Muscle of leg (tissue), 11 donors: Measurements from ENCODE around the gene CCDC85C. TPM values are rescaled to one million over a fixed set of nuclear protein-coding genes. Genes with fewer than 3 reads are reported as not detected.

Experiments
- DNase-seq: peaks from one replicate; pipeline ENCODE4 v3.0.0; 2013
- H3K27ac ChIP-seq: one replicate; pipeline ENCODE4 v1.5.1; 2013; ENCODE audit warnings: mild to moderate bottlenecking, low read length, control low read depth
- H3K27me3 ChIP-seq: one replicate; pipeline ENCODE4 v1.6.1; 2013; ENCODE audit warnings: low read length; ENCODE audit not compliant: control insufficient read depth, insufficient read depth
- H3K36me3 ChIP-seq: one replicate; pipeline ENCODE4 v1.6.1; 2013; ENCODE audit warnings: low read length; ENCODE audit not compliant: control insufficient read depth, insufficient read depth
- H3K4me1 ChIP-seq: one replicate; pipeline ENCODE4 v1.6.1; 2013; ENCODE audit warnings: low read length; ENCODE audit not compliant: control insufficient read depth, insufficient read depth
- H3K4me3 ChIP-seq: one replicate; pipeline ENCODE4 v1.5.1; 2013; ENCODE audit warnings: low read length, control low read depth
- H3K9me3 ChIP-seq: replicated peaks from 2 replicates; pipeline ENCODE4 v1.6.1; 2013; ENCODE audit warnings: low read depth, low read length; ENCODE audit not compliant: control insufficient read depth
- WGBS: methylation state at CpG from one replicate; pipeline ENCODE4 v1.1.5; 2013; ENCODE audit warnings: missing lambda C conversion rate; ENCODE audit not compliant: insufficient coverage; 5-methylcytosine and 5-hydroxymethylcytosine counted together
- polyA plus RNA-seq, 8 donors: library from polyadenylated mRNA; unstranded; fragments of 120-200 nt; gene quantifications; one replicate each; pipeline versions ENCODE4 v1.2.1 to v1.2.3, GENCODE V29; 2013; ENCODE audit warnings: inconsistent platforms in 1 of 8, low replicate concordance in 1 of 8; ENCODE audit not compliant: insufficient read length in 8 of 8, insufficient read depth in 1 of 8
- total RNA-seq: library from RNA; stranded (reverse); fragments of 120-200 nt; gene quantifications from one replicate; pipeline ENCODE4 v1.2.4, GENCODE V29; 2013

CCDC85C gene
- total and polyA plus RNA-seq, 9 donors: 3.2 to 6.5 (median 4.1) TPM

DNA sequence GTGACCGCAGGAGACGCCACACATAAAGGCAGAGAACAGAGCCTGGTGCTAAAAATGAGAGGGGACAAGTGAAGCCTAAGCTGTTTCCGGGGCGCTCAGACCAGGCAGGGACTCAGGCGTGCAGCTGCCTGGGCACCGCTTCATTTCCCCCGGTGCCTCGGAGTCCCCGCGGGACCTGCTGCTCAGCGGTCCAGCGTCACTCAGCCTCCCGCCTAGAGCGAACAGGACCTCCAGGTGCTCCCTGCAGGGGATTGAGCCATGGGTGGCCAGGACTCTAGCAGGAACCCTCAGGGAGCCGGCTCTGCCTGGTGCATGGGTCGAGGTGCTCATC is 31.0 kb downstream of the CCDC85C start:
- Histone ChIP-seq H3K36me3 (no peaks in the 10 kb centered on the region), H3K4me3 (no peak overlapping the region), H3K9me3 (no peaks in the 10 kb centered on the region), H3K4me1 (peaks cover 71% of the 10 kb centered on the region), H3K27ac (peak overlapping the region; percentile 55), H3K27me3 (no peaks in the 10 kb centered on the region)
- 64% methylated on average over 12 of the region's 16 CpGs for WGBS
- DNase-seq: no peak

DNA sequence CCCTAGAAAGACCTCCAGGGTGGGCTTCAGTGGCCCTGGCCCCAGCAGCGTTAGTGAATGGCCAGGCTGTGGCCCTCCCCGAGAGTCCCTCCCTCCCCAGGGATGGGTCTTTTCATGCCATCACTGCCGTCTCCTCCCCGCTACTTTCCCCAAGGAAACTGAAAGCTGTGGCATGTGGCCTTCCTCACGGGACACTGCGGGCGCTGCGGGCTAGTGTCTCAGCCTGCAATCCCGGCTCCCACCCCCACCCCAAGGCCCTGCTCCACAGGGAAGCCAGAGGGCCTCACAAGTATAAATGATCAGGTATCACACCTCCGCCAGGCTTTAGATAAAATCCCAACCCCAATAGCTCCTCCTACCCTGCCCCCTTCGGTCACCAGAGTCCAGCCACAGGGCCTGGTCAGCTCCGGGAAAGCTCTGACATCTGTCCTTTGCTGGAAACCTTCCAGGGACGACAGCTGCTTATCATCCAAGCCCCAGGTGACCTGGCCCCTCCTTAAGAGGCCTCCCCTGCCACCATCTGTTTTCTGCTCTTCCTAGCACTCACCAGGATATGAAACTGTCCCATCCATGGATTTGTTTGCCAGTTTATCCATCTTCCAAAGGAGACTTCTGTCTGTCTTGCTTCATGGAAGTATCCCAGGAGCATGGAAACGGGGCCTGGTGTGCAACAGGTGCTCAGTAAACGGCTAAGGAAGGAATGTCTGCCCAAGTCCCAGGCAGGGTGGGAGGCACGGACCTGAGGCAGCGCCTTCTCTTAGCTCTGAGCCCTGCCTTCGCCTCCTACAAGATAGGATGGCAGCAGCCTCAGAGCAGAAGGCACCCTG is 31.6 kb downstream of the CCDC85C start:
- DNase-seq: peak; percentile 75

DNA sequence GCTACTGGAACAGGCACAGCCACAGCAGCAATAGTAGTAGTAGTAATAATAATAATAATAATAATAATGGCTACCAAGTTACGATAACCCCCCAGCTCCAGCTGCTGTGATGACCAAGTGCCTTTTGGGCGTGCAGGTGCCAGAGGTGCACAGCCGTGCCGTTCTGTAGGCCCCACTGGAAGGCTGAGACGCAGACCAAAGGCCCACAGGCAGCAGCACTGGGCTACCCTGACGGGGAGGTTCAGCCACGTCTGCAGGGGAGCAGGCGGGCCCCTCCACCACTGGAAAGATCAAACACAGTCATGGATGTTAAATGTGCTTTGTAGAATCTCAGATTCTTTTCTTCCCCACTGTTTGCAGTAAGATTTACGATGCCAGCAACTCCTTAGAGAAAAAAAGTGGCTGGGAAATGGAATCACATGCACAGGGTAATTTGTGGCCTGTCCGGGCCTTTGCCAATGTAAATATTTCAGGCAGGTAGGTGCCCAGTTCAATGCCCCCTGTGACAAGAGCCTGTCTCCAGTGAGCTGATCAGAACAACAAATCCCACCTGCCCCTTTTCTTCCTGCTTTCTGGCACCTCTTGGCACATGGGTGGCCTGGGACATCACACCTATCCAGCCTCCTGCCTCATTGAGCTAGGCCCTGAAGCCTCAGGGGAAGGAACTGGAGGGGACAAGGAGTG is 32.6 kb downstream of the CCDC85C start:
- Histone ChIP-seq H3K36me3 (no peaks in the 10 kb centered on the region), H3K4me1 (peaks cover 65% of the 10 kb centered on the region), H3K9me3 (no peaks in the 10 kb centered on the region), H3K27ac (no peak overlapping the region), H3K27me3 (no peaks in the 10 kb centered on the region), H3K4me3 (no peak overlapping the region)
- WGBS: 58% methylated on average over 5 of the region's 10 CpGs
- no peak for DNase-seq

More for the DNA sequence above, 31.6 kb downstream of the CCDC85C start:
- Histone ChIP-seq H3K27me3 (no peaks in the 10 kb centered on the region), H3K4me1 (peaks cover 71% of the 10 kb centered on the region), H3K36me3 (no peaks in the 10 kb centered on the region), H3K9me3 (no peaks in the 10 kb centered on the region), H3K4me3 (no peak overlapping the region), H3K27ac (peak overlapping the region; percentile 55)
- WGBS: 51% methylated on average over 14 of the region's 18 CpGs

DNA sequence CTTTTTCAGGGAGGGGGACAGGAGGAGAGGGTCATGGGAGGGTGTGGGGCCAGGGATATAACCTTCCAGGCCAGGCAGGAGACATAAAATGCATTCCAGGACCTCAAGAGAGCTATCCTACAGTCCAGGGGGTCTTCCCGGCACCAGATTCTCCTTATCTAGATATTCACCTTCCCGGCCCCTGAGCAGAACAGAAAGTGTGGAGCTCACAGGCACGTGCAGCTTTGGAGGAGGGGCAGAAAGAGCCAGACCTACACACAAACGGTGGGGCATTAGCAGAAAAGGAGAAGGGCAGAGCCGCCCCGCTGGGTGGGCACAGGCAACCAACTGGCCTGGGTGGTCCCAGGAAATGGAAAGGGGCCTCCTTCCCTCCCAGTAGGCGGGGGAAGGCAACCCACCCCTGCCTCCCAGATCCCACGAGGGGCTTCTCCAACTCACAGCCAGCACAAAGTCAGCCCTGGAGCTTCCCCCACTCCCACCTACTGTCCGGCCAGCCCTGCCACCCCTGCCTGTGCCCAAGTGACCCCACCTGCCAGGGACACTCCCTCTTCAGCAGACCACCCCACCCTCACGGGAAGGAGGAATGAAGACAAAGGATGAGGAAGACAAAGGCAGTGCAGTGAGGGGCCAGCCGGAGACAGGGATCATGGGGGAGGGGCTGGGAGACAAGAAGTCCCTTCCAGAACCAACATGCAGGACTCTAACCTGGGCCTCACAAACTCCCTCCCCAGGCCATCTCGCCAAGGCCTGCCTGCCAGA is 33.3 kb downstream of the CCDC85C start:
- H3K4me1 ChIP-seq: peaks cover 61% of the 10 kb centered on the region
- H3K9me3 ChIP-seq: no peaks in the 10 kb centered on the region
- H3K4me3 ChIP-seq: no peak overlapping the region
- no peaks in the 10 kb centered on the region for H3K36me3 ChIP-seq
- H3K27me3 ChIP-seq: no peaks in the 10 kb centered on the region
- no peak for DNase-seq
- no peak overlapping the region for H3K27ac ChIP-seq
- WGBS: 60% methylated on average over 1 of the region's 12 CpGs

DNA sequence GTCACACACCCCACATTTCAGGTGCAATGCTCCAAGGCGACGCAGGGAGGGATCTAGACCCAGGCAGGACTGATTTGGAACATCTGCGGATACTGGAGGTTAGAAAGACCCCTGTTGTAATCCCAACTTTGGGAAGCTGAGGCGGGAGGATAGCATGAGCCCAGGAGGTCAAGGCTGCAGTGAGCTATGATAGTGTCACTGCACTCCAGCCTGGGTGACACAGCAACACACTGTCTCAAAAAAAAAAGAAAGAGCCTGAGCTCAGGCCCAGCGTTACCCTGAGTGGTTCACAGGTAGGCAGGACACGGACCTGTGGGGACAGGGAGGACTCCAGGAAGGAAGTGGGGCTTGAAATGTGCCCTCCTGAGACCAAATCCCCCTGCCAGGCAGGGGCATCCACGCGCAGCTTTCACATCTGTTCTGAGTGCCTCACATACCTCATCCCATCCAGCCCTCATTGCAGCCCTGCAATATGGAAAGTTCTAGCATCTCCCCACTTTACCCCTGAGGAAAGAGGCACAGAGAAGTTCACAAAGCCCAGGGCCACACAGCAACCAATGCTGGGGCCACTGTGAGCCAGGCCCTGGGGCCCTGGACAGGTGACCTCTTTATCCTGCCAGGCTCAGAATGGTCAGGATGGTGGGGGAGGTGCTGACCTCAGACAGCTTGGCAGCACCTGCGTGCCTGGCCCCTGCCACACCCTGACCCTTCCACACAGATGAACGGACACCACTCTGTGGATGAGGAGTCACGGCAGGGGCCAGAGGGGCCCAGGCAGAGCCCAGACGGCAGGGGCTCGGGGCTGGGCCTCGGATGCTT is 34.1 kb downstream of the CCDC85C start:
- H3K9me3 ChIP-seq: no peaks in the 10 kb centered on the region
- no peak overlapping the region for H3K4me3 ChIP-seq
- no peaks in the 10 kb centered on the region for H3K27me3 ChIP-seq
- H3K4me1 ChIP-seq: peaks cover 61% of the 10 kb centered on the region
- DNase-seq: no peak
- WGBS: 85% methylated on average over 9 of the region's 14 CpGs
- H3K27ac ChIP-seq: no peak overlapping the region
- H3K36me3 ChIP-seq: no peaks in the 10 kb centered on the region

DNA sequence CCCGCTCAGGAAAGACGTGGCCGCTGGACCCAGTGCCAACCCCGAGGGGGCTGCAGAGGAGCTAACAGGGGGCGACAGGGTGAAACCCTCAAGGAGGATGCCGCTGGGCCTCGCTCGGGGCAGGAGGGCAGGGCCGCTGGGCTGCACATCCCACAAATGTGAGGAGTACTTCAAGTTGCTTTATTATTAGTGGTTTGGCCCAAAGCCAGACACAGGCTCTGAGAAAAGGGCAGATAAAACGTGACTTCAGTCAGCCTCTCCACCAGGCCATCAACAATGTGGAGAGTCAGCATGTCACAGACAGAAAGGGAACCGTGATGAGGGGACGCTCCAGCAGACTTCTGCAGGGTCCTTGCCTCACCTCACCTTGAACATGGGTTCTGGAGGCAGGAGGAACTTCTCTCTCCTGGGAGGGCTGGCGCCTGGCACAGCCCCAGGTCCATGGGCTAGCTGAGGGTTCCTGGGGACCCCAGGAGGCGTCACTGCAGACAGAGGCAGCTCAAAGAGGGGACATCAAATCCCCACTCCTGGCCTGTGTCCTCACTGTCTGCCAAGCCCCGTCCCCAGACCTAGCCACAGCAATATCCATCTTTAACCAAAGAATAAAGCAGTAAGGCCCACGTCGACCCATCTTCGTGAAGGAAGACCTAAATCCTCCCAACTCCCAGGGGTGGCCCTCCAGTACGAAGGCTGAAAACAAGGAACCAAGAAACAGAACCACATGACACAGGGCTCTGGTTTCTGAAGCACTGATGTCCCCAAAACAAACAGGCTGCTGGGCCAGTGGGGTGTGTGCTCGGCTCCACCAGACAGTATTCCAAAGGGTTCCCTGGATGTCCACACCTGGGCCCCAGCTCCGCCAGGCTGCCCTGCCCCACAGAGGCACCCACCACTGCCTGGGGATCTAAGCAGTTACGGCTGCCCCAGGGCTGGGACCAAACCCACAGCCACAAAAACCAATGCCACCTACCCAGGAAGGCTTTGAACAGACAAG is 35.1 kb downstream of the CCDC85C start:
- no peak overlapping the region for H3K27ac ChIP-seq
- DNase-seq: peak; percentile 55
- no peaks in the 10 kb centered on the region for H3K27me3 ChIP-seq
- H3K36me3 ChIP-seq: no peaks in the 10 kb centered on the region
- no peaks in the 10 kb centered on the region for H3K9me3 ChIP-seq
- no peak overlapping the region for H3K4me3 ChIP-seq
- peaks cover 61% of the 10 kb centered on the region for H3K4me1 ChIP-seq
- 57% methylated on average over 19 of the region's 22 CpGs for WGBS

DNA sequence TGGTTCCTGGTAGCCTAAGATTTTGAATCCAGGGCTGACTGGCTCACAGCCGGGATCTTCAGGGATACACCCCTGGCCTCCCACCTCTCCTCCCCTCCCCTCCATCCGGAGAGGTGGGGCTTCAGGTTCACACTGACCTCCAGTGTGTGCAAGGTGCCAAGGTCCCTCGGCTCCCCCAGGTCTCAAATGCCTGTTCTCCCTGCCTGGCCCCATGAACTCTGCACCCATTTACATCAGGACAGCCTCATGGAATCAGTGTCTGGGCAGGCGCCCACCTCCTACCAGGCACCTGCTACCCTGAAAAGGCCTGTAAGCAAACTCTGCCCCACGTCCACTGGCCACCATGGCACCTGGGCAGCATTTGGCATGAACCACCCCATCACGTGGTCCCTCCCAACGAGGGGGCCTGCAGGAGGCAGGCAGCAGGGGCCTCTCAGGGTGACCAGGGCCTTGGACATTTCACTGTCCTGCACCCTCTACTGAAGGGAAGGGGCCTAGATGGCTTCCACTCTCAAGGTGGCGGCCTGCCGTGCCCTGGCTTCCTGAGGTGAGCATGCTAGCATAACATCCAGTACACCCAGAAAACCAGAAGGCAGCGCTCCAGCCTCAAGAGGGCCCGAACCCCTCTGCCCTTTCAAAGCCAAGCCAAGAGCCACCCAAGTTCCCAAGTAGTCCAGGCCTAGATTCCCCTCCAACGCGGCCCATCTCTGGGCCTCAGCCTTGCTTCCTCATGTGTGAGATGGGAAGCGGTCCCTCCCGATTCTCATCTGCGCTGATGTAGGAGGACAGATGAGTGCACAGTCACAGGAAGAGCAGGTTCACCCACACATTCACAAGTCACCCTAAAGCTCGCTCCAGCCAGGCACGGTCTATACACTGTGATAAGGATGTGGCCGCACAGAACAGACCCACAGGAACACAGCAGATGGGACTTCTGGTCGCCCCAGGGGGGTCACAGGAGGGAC is 37.3 kb downstream of the CCDC85C start:
- H3K27ac ChIP-seq: no peak overlapping the region

DNA sequence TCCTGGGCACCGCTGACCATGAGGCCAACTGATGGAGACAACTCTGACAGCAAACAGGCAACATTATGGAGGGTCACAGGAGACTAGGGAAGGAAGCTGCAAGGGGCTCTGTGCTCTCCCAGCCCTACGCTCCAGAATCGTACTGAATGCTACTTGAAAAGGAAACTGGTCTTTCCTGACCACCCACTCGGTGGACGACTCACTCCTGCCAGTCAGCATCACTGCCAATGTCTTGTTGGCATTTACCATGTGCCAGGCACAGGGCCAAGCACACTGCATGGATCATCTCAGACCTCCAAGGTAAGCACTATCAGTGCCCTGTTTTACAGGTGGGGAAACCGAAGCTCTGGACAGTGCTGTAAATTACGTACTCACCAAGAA is 38.0 kb downstream of the CCDC85C start:
- no peaks in the 10 kb centered on the region for H3K27me3 ChIP-seq
- DNase-seq: no peak
- H3K27ac ChIP-seq: no peak overlapping the region
- peaks cover 48% of the 10 kb centered on the region for H3K4me1 ChIP-seq
- no peaks in the 10 kb centered on the region for H3K9me3 ChIP-seq
- WGBS: 62% methylated on average over 5 of the region's 7 CpGs
- no peaks in the 10 kb centered on the region for H3K36me3 ChIP-seq
- H3K4me3 ChIP-seq: no peak overlapping the region

More for the DNA sequence above, 37.3 kb downstream of the CCDC85C start:
- DNase-seq: no peak
- no peaks in the 10 kb centered on the region for H3K36me3 ChIP-seq
- peaks cover 50% of the 10 kb centered on the region for H3K4me1 ChIP-seq
- no peaks in the 10 kb centered on the region for H3K9me3 ChIP-seq
- no peak overlapping the region for H3K4me3 ChIP-seq
- WGBS: 78% methylated on average over 14 of the region's 20 CpGs
- H3K27me3 ChIP-seq: no peaks in the 10 kb centered on the region
